Measurements from ENCODE around the gene CBFA2T3. TPM values are rescaled to one million over a fixed set of nuclear protein-coding genes. Genes with fewer than 3 reads are reported as not detected.

Gene CBFA2T3
- total and polyA plus RNA-seq, 2 of the 13 experiments (the other 11 are each of a cell fraction or from before 2014, with no cell fraction given), result 0.05 TPM; not detected in 1

DNA sequence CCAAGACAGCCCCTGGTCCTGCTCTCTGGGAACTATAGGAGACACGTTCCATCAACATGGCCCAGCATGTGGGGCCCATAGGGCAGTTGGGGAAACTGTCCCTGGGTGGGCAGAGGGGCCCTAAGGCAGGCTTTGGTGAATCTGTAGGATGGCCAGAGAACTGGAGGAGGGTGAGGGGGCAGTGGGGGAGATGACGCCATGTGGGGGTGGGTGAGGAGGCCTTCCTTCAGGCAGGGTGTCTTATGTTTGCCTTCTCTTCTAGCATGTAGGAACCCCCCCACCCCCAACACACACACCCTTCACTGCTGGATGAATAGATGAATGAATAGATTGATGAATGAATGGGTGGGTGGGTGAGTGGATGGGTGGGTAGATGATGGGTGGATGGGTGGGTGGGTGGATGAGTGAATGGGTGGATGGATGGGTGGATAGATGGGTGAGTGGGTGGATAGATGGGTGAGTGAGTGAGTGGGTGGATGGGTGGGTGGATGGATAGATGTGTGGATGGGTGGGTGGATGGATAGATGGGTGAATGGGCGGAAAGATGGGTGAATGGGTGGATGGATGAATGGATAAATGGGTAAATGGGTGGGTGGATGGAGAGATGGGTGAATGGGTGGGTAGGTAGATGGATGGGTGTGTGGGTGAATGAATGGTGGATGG lies 2.5 kb upstream of the CBFA2T3 start (continued):
- TF ChIP-seq ZFP1 (CRISPR knock-in tag; IDR thresholded peaks at IDR 0.05), result no peak
- TF ChIP-seq KAT2B (IDR thresholded peaks at IDR 0.05; ENCODE audit: borderline replicate concordance, low read depth, low read length), result no peak
- no peak for TF ChIP-seq CBX5 (CRISPR knock-in tag; IDR thresholded peaks at IDR 0.05; ENCODE audit: borderline replicate concordance)
- TF ChIP-seq ZNF816 (CRISPR knock-in tag; IDR thresholded peaks at IDR 0.05; ENCODE audit: borderline replicate concordance), result no peak
- TF ChIP-seq HNF4A (CRISPR knock-in tag; IDR thresholded peaks at IDR 0.05), result no peak
- TF ChIP-seq CAMTA2 (CRISPR knock-in tag; IDR thresholded peaks at IDR 0.05; ENCODE audit: borderline replicate concordance), result no peak
- no peak for TF ChIP-seq CREB1 (IDR thresholded peaks at IDR 0.05)
- no peak for TF ChIP-seq CREB1 (CRISPR knock-in tag; IDR thresholded peaks at IDR 0.05)
- no peak for TF ChIP-seq ZFY (CRISPR knock-in tag; IDR thresholded peaks at IDR 0.05)
- no peak for TF ChIP-seq JUND (CRISPR knock-in tag; IDR thresholded peaks at IDR 0.05)
- no peak for TF ChIP-seq ZBTB3 (CRISPR knock-in tag; IDR thresholded peaks at IDR 0.05; ENCODE audit: borderline replicate concordance, low read depth)
- TF ChIP-seq NR3C1 (CRISPR knock-in tag; IDR thresholded peaks at IDR 0.05), result no peak

DNA sequence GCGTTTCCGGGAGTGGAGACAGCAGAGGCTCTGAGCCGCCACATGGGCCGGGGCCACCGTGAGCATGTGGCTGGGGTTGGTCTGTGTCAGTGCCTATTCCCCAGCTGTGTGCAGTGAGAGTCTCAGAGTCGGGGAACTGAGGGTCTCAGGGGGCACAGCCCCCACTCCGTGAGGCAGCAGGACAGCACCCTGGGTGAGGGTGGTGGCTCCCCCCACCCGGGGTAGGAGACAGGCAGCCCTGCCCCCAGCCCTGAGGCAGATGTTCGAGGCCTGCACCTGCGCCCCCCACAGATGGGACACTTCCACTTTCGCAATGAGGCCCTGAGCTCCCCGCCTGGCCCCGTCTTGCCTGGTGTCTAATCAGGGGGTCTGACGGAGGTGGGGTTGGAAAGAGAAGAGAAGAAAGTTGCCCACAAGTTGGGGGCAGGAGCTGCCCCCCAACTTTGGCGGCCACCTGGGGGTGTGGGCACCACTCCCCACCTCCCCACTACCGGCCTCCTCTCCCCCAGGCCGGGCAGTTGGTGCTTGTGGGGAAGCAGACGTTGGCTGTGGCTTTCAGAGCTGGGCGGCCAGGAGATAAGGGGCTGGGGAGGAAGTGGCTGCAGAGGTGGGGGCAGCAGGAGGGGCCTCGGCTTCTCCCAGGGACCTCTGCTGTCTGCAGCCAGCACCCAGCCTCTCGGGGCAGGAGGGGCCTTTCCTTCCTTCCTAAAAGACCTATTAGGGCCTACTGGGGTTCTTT lies 1.8 kb upstream of the CBFA2T3 start:
- Histone ChIP-seq H3K4me1 (ENCODE audit: insufficient read depth, low read length) (no peaks in the 10 kb centered on the region), H3K36me3 (replicated peaks in 1 of 2; ENCODE audit: control insufficient read depth in 1 of 2, insufficient read depth in 2 of 2, low read length in 2 of 2) (no peaks in the 10 kb centered on the region), H3K9ac (ENCODE audit: insufficient read depth, low read depth, low read length) (no peak overlapping the region), H3K4me3 (replicated peaks in 1 of 3; ENCODE audit: insufficient read depth in 1 of 3, low read depth in 2 of 3, low read length in 3 of 3) (no peak overlapping the region), H3K4me2 (ENCODE audit: low read depth, low read length) (no peak overlapping the region), H3K27me3 (ENCODE audit: control insufficient read depth in 1 of 2, insufficient read depth in 2 of 2, low read length in 2 of 2) (peaks cover 41 to 82% of the 10 kb centered on the region in 2 experiments), H3K27ac (ENCODE audit: extremely low read length, insufficient read depth, low read length) (no peak overlapping the region), H3K79me2 (ENCODE audit: insufficient read depth, low read length) (no peaks in the 10 kb centered on the region), H4K20me1 (ENCODE audit: insufficient read depth, low read length) (no peaks in the 10 kb centered on the region; the same call in 1 of the 2 replicates), H2AFZ (ENCODE audit: low read length) (no peak overlapping the region), H3K9me3 (ENCODE audit: low read length) (no peaks in the 10 kb centered on the region)
- WGBS (ENCODE audit: low lambda C conversion rate), result 11% methylated on average over 11 of the region's 21 CpGs
- in situ Hi-C loops (cut with HindIII; ENCODE audit: extremely low pct_ligation_motif_present, low pct_unique_long_range_greater_than_20kb) (no loop called here), intact Hi-C loops (cut with micrococcal nuclease; ENCODE audit: unreplicated experiment) (no loop called here)
- POLR2A ChIA-PET, result no interaction called here
- no TSS peak for BruUV-seq (replicated peaks)
- TF ChIP-seq ZSCAN25 (CRISPR knock-in tag; IDR thresholded peaks at IDR 0.05) (no peak), ZNF747 (CRISPR knock-in tag; IDR thresholded peaks at IDR 0.05; ENCODE audit: borderline replicate concordance) (no peak), ZNF768 (CRISPR knock-in tag; IDR thresholded peaks at IDR 0.05) (peak; percentile 39; the same call in 1 of the 2 replicates)
- DNase-seq (ENCODE audit: low spot score), result no peak
- no peak for FAIRE-seq
- ATAC-seq, result no peak
- CTCF ChIA-PET (ENCODE audit: low intra/inter-chr PET ratio, low total read pairs), result no interaction called here

Data from HepG2 (cell line).